HG03460 (cell line): Measurements from ENCODE around the gene PRKAA1.
"Not testable (repeated sequence)": the region's sequence is repeated elsewhere in the genome, so short reads cannot be mapped to it uniquely, and the experiment has no call there.

Experiments used
- ATAC-seq: cut with Tn5 transposase; IDR thresholded peaks from one replicate; pipeline ENCODE4 v1.9.1; 2021; ENCODE audit not compliant: unreplicated experiment

Gene PRKAA1

GRCh38 chr5:40826489-40827187 lies 28.5 kb upstream of the PRKAA1 start:
- no peak for ATAC-seq

- ATAC-seq: not testable (repeated sequence)
Measured at GRCh38 chr5:40825461-40826043, 27.4 kb upstream of the PRKAA1 start.

- no peak for ATAC-seq
Measured at GRCh38 chr5:40823459-40823858, 25.3 kb upstream of the PRKAA1 start.

GRCh38 chr5:40813698-40814281 lies 15.6 kb upstream of the PRKAA1 start:
- no peak for ATAC-seq

- ATAC-seq: no peak
Measured at GRCh38 chr5:40812125-40812524, 14.0 kb upstream of the PRKAA1 start.

- ATAC-seq: no peak
Measured at GRCh38 chr5:40801771-40802562, 3.8 kb upstream of the PRKAA1 start.

- ATAC-seq: no peak
Measured at GRCh38 chr5:40799258-40799657, 1.1 kb upstream of the PRKAA1 start.

GRCh38 chr5:40798801-40799210 lies 632 bp upstream of the PRKAA1 start:
- ATAC-seq: no peak

GRCh38 chr5:40797273-40798011 lies 732 bp downstream of the PRKAA1 start:
- peak; percentile 39 for ATAC-seq

GRCh38 chr5:40796487-40796889 lies 1.7 kb downstream of the PRKAA1 start:
- ATAC-seq: no peak

GRCh38 chr5:40794877-40795276 lies 3.3 kb downstream of the PRKAA1 start:
- not testable (repeated sequence) for ATAC-seq

GRCh38 chr5:40794340-40794739 lies 3.8 kb downstream of the PRKAA1 start:
- not testable (repeated sequence) for ATAC-seq

GRCh38 chr5:40792691-40793090 lies 5.5 kb downstream of the PRKAA1 start:
- not testable (repeated sequence) for ATAC-seq

- no peak for ATAC-seq
Measured at GRCh38 chr5:40791715-40792139, 6.4 kb downstream of the PRKAA1 start.

GRCh38 chr5:40790947-40791593 lies 7.1 kb downstream of the PRKAA1 start:
- ATAC-seq: no peak

- not testable (repeated sequence) for ATAC-seq
Measured at GRCh38 chr5:40788941-40789340, 9.2 kb downstream of the PRKAA1 start.

- ATAC-seq: no peak
Measured at GRCh38 chr5:40787986-40788385, 10.2 kb downstream of the PRKAA1 start.

GRCh38 chr5:40786664-40787063 lies 11.5 kb downstream of the PRKAA1 start:
- ATAC-seq: not testable (repeated sequence)

GRCh38 chr5:40784916-40785315 lies 13.3 kb downstream of the PRKAA1 start:
- ATAC-seq: no peak

GRCh38 chr5:40784027-40784653 lies 14.0 kb downstream of the PRKAA1 start:
- no peak for ATAC-seq
